Activated CD4-positive, alpha-beta T cell treated with anti-CD3 and anti-CD28 coated beads for 4 hours (primary cell): ENCODE measurements around the gene PLEKHG5.
A peak's percentile ranks its signal among the peaks of the same experiment; 100 is the strongest.
"Not testable (repeated sequence)": the region's sequence is repeated elsewhere in the genome, so short reads cannot be mapped to it uniquely, and the experiment has no call there.

Experiments
- DNase-seq, 2 donors: peaks; one replicate each; pipeline ENCODE4 v3.0.0-alpha.2; 2020

PLEKHG5 gene

GRCh38 chr1:6461538-6462411, 29.7 kb downstream of the PLEKHG5 start:
- DNase-seq, result peak; percentile 36 to 66

DNA sequence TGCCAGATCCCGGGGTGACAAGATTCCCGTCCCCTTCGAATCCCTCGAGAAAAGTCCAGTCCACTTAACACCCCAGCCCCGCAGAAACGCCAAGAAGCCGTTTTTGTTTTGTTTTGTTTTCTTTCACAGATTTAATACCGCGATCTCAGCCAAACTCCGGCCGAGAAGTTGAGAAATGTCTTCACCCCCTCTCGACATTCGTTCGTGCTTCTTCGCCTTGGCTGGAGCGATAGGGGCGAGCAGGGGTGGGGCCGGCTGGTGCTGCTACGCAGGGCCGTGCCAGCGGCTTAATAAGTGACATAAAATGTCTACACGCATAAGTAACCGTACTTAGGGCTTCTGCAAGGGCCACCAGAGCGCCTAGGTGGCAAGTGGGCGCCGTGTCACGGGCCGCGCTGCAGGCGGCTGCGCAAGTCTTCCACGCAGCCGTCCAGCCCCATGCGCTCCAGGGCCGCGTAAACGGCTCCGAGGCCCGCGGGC, 30.4 kb downstream of the PLEKHG5 start:
- DNase-seq, result no peak

DNA sequence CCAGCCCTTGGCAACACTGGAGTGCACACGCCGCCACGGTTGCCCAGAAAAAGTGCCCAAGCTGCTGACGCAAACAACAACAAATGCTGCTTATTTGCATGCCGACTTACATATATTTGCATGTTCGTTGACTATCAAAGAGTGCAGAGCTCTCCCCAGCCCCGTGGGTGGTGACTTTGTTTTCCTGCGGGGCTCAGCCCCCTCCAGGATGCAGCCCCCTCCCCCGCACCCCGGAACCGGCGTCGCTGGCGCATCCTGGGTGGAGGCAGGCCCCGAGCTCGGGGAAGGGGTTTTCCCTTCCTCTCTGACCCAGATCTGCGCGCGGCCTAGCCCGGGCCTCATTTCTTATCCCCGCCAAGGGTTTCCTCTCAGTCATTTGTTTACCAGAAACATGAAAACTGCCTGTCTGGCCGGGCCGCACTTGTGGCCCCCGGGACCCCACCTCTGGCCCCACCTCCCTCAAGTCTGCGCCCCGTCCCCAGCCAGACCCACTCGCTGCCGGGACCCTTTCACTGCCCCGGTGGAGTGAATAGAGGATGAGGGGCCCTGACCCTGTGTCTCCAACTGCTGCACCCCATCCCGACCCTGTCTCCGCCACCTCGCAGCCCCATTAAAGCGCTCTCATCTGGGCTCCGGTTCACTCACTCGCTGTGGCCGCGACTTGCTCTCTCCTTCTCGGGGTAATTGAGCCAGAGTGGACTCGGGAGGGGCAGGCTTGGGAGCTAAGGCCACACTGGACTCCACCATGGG, 31.0 kb downstream of the PLEKHG5 start:
- DNase-seq, result peak; percentile 97 to 98

GRCh38 chr1:6459850-6460265, 31.6 kb downstream of the PLEKHG5 start:
- peak; percentile 61 to 71 for DNase-seq

- no peak for DNase-seq
These were observed 34.5 kb downstream of the PLEKHG5 start for GRCh38 chr1:6456800-6457466.

DNA sequence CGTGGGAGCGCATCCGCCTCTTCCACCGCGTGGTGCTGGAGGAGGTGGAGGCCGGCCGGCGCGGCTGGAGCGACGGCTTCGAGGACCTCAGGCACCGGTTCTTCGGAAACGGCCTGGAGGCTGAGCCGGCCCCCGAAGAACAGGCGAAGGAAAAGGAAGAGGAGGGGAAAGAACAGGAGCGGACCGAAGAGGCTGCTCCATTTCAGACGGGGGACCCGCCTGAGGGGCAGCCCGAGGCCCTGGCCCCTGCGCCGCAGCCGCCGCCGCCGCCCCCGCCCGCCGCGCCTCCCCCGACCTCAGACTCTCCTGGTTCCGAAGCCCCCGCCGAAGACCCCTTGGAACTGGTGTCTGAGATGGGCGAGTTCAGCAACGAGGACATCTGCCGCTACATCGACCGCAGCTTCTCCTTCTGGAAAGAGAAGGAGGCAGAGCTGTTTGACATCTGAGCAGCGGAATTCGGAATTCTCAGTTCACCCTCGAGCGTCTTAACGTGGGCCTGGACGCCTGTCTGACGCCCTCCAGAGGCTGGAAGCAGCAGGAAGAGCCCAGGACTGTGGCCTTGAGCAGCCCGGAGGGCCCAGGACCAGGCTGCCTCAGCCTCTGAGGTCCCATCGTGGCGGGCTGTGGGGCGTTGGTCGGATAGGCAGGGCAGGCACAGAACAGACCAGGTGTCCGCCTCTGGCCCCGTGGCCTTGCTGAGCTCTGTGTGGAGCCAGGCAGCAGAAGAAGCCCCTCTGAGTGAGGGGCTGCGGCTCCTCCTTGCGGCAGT, 35.5 kb downstream of the PLEKHG5 start:
- DNase-seq, result not testable (repeated sequence)

DNA sequence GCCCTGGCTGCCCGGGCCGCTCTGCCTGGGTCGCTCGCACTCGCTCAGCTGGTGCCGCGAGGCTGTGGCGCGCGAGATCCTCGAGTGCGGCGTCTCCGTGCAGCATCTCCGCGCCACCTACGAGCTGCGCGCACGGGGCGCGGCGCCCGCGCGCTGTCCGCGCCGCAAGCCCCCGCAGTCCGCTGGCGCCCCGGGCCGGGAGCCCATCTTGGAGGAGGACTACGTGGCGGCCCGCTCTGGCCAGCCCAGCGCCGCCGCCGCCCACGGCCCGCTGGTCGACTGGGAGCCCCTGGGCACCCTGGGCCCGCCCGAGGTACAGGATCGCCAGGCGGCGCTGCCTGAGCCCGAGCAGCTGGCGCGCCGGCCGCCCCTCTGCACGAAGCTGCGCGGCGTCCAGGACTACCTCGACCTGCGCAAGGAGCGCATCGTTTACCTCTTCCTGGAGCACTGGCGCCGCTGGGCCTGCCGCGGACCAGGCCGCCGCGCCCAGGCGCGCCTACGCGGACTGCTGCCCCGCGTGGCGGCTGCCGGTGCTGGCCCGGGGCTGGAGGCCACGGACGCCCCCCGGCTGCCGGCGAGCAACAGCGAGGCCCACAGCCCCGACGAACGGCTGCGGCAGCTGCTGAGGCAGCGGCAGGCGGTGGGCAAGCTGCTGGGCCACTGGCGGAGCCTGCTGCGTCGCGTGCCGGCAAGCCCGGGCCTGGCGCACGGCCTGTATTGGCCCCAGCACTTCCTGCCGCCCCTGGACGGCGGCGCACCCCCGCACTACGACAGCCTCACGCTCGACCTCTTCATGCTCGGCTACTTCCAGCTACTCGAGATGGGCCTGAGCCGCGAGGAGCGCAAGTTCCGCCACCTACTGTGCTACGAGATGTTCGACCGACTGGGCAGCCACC, 36.4 kb downstream of the PLEKHG5 start:
- DNase-seq, result peak; percentile 43 to 44

- DNase-seq, result not testable (repeated sequence)
These were observed 37.3 kb downstream of the PLEKHG5 start for GRCh38 chr1:6453895-6454855.

DNA sequence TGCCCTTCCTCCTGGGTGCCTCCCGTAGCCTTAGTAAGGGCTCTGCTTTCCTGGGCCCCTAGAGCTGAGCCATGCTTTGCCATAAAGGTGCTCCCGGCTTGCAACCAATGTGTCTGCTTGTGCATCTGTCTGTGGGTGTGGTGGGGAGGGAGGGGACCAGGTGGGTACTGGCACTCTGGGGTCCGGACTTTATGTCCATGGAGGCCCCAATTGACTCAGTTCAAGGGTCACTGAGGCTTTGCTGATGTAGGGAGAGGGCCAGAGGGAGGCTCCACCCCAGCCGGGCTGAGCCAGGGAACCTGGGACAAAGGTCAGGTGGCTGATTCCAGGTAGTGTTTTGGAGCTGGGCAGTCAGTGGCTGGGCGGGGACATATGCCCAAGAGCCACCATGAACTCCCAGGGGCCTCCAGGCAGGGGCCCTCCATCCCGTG, 40.5 kb downstream of the PLEKHG5 start:
- DNase-seq, result no peak

GRCh38 chr1:6450486-6450885, 41.0 kb downstream of the PLEKHG5 start:
- not testable (repeated sequence) for DNase-seq

GRCh38 chr1:6450005-6450450, 41.4 kb downstream of the PLEKHG5 start:
- no peak for DNase-seq

DNA sequence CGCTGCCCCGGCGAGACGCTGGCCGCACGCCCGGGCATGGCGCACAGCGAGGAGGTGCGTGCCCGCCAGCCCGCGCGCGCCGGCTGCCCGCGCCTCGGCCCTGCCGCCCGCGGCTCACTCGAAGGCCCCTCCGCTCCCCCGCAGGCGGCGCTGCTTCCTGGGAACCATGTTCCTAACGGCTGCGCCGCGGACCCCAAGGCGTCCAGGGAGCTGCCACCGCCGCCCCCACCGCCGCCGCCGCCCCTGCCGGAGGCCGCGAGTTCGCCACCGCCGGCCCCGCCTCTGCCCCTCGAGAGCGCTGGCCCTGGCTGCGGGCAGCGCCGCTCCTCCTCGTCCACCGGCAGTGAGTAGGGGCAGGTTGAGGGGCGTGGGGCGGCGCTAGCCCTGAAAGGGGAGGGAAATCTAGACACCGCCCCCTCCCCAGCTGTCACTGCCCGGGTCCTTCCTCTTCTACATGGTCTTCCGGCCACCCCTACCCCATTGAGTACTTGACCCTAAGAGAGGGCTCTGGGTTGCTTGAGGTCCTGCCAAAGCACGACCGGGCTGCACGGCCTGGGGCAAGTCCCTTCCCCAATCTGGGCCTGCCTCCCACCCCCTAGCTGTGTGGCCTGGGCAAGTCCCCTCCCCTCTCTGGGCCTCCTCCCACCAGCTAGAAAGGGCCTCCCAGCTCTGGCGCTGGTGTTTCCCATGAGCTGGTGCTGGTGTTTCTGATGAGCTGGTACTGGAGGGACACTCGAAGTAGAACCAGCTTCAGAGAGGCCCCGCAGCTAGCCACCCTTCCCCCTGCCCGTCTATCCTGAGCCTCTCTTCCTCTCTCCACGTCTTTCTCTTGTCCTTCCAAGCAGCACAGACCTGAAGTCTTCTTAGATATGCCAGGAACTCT, 42.5 kb downstream of the PLEKHG5 start:
- peak in 1 of 2 donors; percentile 42 for DNase-seq

- DNase-seq, result peak; percentile 45 to 51
These were observed 43.4 kb downstream of the PLEKHG5 start for GRCh38 chr1:6447818-6448748.

DNA sequence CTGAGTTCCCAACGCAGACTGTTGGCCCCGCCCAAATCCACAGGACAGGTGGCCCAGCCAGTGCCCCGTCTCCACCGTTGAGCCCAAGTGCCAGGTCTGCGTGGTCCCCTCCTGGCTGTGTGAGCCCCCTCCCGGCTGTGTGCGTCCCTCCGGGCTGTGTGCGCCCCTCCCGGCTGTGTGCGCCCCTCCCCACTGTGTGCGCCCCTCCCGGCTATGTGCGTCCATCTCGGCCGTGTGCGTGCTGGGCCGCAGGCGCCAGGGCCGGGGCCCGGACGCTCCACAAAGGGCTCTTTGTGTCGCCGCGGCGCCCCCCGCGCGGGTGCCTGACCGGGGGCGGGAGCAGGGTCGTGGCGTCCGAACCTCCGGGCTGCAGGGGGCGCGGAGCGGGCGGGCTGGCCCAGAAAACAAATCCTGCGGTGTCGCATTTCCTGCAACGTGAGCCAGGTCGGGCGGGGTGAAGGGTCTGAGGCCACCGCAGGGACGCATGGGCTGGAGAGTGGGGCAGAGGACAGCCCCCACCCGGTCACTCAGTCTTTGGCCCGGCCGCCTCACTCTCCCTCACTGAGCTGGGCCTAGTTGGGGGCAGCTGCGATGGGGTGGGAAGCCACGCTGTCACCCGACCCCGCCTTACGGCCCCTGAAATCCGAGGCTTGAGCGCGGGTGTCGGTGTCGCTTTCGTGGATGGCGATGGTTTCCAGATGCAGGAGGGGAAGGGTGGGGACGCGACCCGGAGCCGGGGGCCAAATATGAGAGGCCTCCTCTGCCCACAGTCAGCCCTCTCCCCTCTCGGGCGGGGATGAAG, 44.2 kb downstream of the PLEKHG5 start:
- no peak for DNase-seq

DNA sequence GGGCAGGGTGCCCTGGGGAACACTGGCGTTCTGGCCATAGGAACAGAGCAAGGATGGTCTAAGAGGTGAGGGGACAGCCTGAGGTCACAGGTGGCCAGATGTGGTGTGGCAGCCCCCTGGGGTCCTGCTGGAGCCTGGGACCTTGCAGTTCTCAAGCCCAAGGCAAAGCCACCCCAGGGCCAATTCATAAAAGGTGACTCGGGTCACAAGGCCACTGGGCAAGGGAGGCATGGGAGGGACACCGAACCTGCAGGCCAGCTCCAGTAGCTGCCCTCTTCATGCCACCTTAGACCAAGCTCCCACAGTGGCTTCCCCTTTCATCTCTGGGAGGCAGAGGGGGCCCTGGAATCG, 44.8 kb downstream of the PLEKHG5 start:
- DNase-seq, result no peak

DNA sequence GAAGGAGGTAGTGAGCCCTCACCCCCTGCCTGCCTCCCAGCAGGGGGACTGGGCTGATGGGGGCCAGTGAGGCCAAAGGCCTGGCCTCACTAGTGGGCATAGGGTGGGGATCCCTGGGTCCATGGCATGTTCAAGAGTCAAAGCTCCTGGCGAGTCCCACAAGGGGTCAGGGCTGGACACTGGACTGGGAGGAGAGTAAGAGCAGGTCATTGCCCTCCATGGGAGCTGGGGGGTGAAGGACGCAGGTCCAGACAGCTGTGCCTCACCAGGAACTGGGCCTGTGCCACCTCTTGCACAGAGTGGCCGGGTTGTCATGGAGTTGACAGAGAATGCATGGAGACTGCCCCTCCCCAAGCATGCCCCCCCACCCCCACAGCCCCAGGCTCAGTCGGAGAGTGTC, 45.5 kb downstream of the PLEKHG5 start:
- DNase-seq, result not testable (repeated sequence)
